KOPT-K1 (cell line): ENCODE results near the gene SLC22A13.
"Not testable (repeated sequence)": the region's sequence is repeated elsewhere in the genome, so short reads cannot be mapped to it uniquely, and the experiment has no call there.

Experiments
- H3K27ac ChIP-seq: fragments of 200-600 bp; sonication (generic); 2 replicates; pipeline ENCODE4 v1.5.1; 2016; ENCODE audit warnings: antibody characterized with exemption, mild to moderate bottlenecking, low read depth, low read length; ENCODE audit not compliant: poor library complexity, severe bottlenecking
- H3K36me3 ChIP-seq: fragments of 200-600 bp; sonication (generic); 2 replicates; pipeline ENCODE4 v1.5.1; 2017; ENCODE audit warnings: antibody characterized with exemption, mild to moderate bottlenecking, low read length, moderate library complexity; ENCODE audit not compliant: insufficient read depth
- H3K9me3 ChIP-seq: fragments of 200-600 bp; sonication (generic); 2 replicates; pipeline ENCODE4 v1.5.1; 2017; ENCODE audit warnings: antibody characterized with exemption, low read length, mild to moderate bottlenecking; ENCODE audit not compliant: insufficient read depth, poor library complexity, severe bottlenecking

SLC22A13 gene, protein sequence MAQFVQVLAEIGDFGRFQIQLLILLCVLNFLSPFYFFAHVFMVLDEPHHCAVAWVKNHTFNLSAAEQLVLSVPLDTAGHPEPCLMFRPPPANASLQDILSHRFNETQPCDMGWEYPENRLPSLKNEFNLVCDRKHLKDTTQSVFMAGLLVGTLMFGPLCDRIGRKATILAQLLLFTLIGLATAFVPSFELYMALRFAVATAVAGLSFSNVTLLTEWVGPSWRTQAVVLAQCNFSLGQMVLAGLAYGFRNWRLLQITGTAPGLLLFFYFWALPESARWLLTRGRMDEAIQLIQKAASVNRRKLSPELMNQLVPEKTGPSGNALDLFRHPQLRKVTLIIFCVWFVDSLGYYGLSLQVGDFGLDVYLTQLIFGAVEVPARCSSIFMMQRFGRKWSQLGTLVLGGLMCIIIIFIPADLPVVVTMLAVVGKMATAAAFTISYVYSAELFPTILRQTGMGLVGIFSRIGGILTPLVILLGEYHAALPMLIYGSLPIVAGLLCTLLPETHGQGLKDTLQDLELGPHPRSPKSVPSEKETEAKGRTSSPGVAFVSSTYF

DNA sequence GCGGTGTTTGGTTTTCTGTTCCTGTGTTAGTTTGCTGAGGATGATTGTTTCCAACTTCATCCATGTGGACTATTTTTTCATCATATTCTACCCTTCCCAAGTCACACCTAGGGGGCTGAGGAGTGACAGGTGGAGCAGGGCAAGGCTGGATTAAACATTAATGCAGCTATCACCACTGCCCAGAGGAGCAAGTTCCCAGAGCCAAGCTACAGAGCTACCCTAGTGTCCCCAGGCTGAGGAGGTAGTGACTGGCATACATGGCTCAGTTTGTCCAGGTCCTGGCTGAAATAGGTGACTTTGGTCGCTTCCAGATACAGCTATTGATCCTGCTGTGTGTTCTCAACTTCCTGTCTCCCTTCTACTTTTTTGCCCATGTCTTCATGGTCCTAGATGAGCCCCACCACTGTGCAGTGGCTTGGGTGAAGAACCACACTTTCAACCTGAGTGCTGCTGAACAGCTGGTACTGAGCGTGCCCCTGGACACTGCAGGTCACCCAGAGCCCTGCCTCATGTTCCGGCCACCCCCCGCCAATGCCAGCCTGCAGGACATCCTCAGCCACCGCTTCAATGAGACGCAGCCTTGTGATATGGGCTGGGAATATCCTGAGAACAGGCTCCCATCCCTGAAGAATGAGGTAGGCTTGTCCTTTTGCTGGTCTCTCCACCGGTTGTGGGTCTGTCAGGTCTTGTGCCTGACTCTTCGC, at the start of gene SLC22A13:
Gene SLC22A13, plus strand, starts transcription at position 209 of the 704 bp plus-strand sequence. Its CDS starts 49 bp downstream, at position 258.
- no peak within 1 kb of the TSS for H3K27ac ChIP-seq
- no peaks in the 10 kb centered on the region for H3K9me3 ChIP-seq
- peaks cover 4% of the 10 kb centered on the region; the same call in 1 of the 2 replicates for H3K36me3 ChIP-seq

DNA sequence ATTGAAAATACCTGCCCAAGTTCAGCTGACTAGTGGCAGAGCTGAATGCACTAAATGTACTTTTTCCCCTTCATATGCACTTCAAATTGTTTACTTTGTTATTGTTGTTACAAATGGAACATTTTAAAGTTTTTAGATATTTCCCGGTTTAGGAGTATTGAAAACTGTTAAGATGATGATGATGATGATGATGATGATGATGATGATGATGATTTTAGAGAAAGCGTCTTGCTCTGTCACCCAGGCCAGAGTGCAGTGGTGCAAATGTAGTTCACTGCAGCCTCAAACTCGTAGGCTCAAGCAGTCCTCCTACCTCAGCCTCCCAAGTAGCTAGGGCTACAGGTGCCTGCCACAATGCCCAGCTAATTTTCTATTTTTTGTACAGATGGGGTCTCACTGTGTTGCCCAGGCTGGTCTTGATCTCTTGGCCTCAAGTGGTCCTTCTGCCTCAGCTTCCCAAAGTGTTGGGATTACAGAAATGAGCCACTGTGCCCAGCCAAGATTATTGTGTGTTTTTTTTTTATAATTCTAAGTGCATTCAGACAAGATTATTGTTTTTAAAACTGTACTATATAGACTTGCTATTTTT, 45.9 kb upstream of the SLC22A13 start:
- no peak overlapping the region for H3K27ac ChIP-seq
- no peaks in the 10 kb centered on the region for H3K9me3 ChIP-seq
- H3K36me3 ChIP-seq = peaks cover 72% of the 10 kb centered on the region

DNA sequence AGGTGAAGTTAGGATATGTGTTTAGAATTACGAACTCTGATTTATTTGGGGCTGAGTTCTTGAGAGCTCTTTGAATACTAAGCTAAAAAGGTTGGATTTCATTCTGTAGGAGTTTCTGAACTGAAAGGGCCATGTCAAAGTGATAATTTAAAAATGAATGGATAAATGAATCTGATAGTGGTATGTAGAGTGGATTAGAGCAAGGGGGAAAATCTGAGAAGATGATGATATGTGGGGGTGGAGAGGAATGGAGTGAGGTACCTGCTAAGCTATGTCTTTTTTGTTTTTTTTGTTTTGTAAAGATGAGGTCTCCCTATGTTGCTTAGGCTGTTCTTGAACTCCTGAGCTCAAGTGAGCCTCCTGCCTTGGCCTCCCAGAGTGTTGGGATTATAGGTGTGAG, 44.6 kb upstream of the SLC22A13 start:
- no peaks in the 10 kb centered on the region for H3K9me3 ChIP-seq
- H3K27ac ChIP-seq = no peak overlapping the region
- peaks cover 84% of the 10 kb centered on the region for H3K36me3 ChIP-seq

DNA sequence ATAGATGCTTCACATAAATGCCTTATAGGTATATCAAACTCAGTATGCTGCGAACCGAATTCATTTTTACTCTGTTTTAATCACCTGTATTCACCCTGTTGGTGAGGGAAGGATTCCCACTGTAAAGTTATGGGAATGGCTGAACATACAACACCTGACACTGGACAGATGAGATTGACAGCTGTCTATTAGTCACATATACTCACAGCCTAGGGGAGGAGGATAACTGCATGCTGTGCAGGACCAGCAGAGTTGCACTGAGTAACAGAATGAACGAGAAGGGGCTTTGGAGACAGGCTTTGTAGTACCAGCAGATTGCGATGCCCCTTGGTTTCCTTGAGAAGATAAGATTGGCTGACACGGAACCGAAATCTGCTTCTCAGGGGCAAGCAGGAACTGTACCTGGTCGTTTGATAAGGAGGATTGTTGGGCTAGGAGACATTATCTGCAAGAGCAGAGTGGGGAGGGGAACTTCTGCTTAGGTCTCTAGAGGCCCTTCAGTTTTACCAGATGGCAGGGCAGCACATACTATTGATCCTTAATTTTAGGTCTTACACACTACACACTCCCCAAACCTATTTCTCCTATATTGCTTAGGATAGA, 43.5 kb upstream of the SLC22A13 start:
- Histone ChIP-seq H3K36me3 (peaks cover 84% of the 10 kb centered on the region), H3K27ac (no peak overlapping the region), H3K9me3 (no peaks in the 10 kb centered on the region)

DNA sequence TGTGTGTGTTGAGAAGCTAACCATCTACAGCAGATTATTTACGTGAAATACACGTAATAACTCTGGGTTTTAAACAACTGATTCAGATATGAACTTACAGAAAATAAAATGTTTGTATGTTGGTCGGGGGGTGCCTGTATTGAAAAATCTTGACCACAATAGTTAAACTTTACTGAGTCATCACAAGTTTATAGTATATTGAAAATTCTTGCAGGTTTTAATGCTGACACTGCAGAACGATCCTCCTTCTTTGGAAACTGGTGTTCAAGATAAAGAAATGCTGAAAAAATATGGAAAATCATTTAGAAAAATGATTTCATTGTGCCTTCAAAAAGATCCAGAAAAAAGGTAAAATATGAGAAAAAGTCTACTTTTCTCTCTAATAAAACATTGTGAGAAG, 41.3 kb upstream of the SLC22A13 start:
- Histone ChIP-seq H3K27ac (no peak overlapping the region), H3K9me3 (no peaks in the 10 kb centered on the region), H3K36me3 (peaks cover 90% of the 10 kb centered on the region)

DNA sequence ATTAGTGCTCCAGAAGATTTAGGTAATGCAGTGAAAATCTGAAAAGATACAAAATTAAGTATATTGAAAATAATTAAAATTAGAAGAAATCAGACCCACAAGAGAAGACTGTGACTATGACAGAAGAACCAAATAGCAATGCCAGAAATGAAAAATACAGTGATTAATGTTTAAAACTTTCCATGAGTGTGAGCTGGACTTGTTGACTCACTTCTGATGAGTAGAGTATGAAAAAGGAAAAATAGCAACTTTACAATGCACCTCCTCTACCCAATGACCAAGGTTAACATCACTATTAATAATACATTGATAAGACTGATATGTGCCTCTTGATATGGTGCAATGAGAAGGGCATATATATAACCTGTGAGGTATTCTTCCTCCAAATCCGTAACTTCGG, 39.3 kb upstream of the SLC22A13 start:
- Histone ChIP-seq H3K9me3 (no peaks in the 10 kb centered on the region), H3K27ac (no peak overlapping the region), H3K36me3 (peaks cover 98% of the 10 kb centered on the region)

DNA sequence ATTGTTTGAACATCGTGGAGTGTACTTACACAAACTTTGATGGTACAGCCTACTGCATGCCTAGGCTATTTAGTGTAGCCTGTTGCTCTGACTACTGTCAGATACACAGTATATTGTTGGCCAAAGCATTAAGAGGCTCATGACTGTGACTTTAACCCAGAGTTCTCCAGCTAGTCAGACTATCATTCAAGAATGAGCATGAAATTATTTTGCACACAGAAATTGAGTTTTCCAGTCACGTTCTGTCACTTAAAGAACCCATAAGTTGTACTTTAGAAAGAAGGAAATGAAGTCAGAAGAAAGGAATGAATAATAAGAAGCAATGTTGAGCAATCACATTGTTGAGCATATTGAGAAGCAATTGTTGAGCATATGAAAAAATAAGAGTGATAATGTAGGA, 37.6 kb upstream of the SLC22A13 start:
- Histone ChIP-seq H3K36me3 (peaks cover 98% of the 10 kb centered on the region), H3K27ac (no peak overlapping the region)

DNA sequence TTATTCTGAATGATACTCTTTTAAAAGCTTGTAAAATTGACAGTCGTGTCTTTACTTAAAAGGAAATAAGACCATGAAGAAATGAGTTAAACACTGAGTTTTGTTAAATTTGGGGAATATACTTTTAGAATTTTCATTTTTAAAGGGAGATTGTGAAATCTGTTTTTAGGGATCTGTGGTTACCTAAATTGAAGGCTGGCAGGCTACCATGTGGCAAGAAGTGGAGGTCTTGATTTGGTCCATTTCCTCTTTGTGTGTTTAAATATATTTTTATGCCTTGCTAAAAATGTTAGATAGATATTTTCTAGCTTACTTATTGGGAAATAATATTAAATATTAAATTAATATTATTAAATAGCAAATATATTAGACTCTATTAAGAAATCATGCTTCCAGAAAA, 36.6 kb upstream of the SLC22A13 start:
- peaks cover 98% of the 10 kb centered on the region for H3K36me3 ChIP-seq

More for the DNA sequence above, 37.6 kb upstream of the SLC22A13 start:
- no peaks in the 10 kb centered on the region for H3K9me3 ChIP-seq

DNA sequence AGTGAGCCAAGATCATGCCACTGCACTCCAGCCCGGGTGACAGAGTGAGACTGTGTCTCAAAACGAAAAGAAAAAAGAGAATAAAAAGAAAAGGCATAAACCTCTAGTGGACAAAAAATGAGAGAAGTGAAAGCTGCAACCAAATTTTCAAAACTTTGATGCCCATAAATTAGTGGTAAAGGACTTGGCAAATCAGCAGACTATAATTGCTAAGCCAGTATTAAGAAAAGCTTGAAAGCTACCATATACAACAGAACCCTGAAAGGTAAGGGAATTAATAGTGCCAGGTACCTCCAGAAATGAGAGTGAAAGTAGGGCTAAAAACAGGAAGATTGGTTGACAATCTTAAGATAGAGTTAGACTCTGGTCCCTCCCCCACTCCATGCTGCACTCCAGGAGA, 32.9 kb upstream of the SLC22A13 start:
- Histone ChIP-seq H3K9me3 (peaks cover 7% of the 10 kb centered on the region), H3K36me3 (peaks cover 98% of the 10 kb centered on the region), H3K27ac (no peak overlapping the region)

More for the DNA sequence above, 36.6 kb upstream of the SLC22A13 start:
- Histone ChIP-seq H3K9me3 (no peaks in the 10 kb centered on the region), H3K27ac (no peak overlapping the region)

DNA sequence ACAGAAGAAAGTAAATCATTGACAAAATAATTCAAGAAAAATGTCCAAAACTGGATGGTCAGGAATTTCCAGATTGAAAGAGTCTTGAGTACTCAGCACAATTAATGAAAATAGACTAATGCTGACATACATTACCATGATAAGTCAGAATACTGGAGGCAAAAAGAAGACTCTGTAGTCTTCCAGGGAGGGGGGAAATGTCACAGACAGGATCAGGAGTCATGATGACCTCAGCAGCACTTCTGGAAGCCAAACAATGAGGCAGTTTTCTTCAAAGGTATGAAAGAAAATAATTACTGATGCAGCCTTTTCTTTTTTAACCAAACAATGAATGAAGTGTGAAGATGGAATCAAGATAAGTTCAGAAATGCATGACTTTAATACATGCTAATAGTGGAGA, 30.1 kb upstream of the SLC22A13 start:
- H3K9me3 ChIP-seq = peaks cover 16% of the 10 kb centered on the region
- no peak overlapping the region for H3K27ac ChIP-seq
- H3K36me3 ChIP-seq = peaks cover 100% of the 10 kb centered on the region

DNA sequence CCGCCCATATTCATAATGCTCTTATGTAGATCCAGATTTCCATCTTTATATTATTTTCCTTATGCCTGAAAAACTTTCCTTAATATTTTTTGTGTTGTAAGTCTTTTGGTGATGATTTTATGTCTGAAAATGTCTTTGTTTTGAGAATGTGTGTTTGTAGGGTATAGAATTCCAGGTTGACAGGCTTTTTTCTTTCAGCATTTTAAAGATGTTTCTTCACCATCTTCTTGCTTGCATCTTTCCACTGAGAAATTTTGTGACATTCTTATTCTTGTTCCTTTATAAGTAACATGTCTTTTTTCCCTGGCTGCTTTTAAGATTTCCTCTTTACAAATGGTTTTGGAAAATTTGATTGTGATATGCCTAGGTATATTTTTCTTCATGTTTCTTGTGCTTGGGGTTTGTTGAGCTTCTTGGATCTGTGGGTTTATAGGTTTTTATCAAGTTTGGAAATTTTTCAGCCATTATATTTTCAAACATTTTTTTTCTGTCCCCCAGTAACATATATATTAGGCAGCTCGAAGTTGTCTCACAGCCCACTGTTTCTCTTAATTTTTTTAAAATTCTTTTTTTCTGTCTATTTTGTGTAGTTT, 27.1 kb upstream of the SLC22A13 start:
- H3K9me3 ChIP-seq = peaks cover 16% of the 10 kb centered on the region
- H3K36me3 ChIP-seq = peaks cover 97% of the 10 kb centered on the region
- H3K27ac ChIP-seq = no peak overlapping the region

DNA sequence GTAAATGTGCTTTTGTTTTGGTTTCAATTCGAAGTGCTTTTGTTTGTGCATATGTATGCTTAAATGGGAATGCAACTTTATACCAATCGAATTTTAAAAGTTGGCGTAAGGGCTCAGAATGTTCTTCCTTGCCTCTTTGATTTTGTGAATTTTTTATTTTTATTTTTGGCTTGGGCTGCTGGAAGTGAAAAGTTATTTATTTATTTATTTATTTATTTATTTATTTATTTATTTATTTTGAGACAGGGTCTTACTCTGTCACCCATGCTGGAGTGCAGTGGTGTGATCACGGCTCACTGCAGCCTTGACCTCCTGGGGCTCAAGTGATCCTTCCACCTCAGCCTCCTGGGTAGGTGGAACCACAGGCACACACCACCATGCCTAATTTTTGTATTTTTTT, 22.8 kb upstream of the SLC22A13 start:
- H3K9me3 ChIP-seq, H3K27ac ChIP-seq: not testable (repeated sequence)
- peaks cover 91% of the 10 kb centered on the region for H3K36me3 ChIP-seq

DNA sequence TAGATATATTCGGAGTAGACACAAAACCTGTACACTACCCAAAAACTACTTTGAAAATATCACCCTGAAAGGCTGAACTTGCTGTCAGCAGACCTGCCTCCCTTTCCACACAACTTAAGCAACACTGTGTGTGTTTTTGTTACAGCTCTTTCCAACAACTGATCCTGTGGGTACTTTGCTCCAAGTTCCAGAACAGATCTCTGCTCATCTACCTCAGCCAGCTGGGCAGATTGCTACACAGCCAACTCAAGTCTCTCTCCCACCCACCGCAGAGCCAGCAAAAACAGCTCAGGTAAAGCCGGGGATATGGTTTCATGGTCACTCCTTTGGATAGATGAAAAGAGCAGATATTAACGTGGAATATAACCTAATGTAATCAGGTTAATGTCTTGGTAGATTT, 19.7 kb upstream of the SLC22A13 start:
- H3K36me3 ChIP-seq = peaks cover 91% of the 10 kb centered on the region
- no peak overlapping the region for H3K27ac ChIP-seq
- H3K9me3 ChIP-seq = no peaks in the 10 kb centered on the region

DNA sequence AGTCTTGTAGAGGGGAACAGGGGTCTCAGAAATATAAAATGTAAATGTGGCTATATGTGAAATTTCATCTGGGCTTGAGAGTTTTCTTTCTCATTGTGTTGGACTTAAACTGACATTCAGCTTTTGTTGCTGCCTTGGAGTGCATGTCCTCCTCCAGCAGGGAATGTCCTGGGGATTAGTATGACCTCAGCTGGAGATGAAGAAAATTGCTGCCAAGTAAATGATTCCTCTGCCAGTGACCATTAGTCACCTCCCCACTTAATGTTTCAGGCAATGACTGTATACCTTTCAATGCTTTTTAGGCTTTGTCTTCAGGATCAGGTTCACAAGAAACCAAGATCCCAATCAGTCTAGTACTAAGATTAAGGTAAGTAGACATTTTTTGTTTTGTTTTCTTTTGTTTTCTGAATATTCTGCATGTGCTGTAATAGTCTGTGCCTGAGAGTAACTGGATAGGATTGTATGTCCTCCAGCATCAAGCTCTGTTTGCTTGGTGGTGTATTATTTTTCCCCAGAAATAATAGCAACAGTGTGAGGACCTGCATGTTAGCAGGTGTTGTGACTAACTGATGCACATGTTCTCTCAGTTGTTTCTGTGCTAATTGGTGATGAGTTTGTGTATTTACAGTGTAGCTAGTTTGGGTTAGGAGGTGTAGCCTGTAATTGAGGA, 18.1 kb upstream of the SLC22A13 start:
- Histone ChIP-seq H3K27ac (no peak overlapping the region), H3K9me3 (no peaks in the 10 kb centered on the region), H3K36me3 (peaks cover 93% of the 10 kb centered on the region)
